Fibroblast of lung (primary cell): Measurements from ENCODE around the gene DUS1L.

Experiments
- CTCF ChIP-seq, 2 donors: IDR thresholded peaks in 1 of 2; conservative IDR thresholded peaks in 1 of 2; 1 replicate in 1 of 2; 2 replicates in 1 of 2; pipeline ENCODE4 v1.5.1; 2011 to 2012; ENCODE audit warnings: low read length in 2 of 2, control low read depth in 1 of 2, inconsistent platforms in 1 of 2, low read depth in 1 of 2, mild to moderate bottlenecking in 1 of 2
- EZH2 ChIP-seq: IDR thresholded peaks from 2 replicates; pipeline ENCODE4 v1.5.1; 2012; ENCODE audit warnings: low read length, control low read depth, mild to moderate bottlenecking; ENCODE audit errors: missing control alignments

GRCh38 chr17:82060614-82061013, 5.0 kb downstream of the DUS1L start:
- TF ChIP-seq CTCF (conservative IDR thresholded peaks at IDR 0.05 in 1 of 2, IDR thresholded peaks at IDR 0.05 in 1 of 2; ENCODE audit: low read depth in 1 of 2, low read length in 2 of 2) (no peak), EZH2 (no peak)
